ENCODE measurements around the gene STXBP5.

DNA sequence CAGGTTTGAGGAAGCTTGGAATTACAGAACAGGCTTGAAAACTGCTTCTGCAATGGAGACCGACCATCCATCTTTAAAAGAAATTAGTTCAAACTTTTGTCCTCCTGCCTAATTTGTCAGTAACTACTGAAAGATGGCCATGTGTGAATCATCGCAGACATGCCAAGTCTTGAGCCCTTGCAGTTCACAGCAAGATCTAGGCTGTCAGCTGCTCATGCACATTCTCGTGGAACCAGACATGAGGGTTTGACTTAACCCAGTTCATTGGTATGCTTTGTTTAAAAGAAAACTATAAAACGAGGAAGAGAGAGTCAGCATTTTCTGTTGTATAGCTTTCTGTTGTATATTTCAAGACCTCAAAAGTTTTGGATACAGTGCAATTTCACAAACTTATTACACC lies 230.3 kb downstream of the STXBP5 start:
- TF ChIP-seq, protein P1, sequence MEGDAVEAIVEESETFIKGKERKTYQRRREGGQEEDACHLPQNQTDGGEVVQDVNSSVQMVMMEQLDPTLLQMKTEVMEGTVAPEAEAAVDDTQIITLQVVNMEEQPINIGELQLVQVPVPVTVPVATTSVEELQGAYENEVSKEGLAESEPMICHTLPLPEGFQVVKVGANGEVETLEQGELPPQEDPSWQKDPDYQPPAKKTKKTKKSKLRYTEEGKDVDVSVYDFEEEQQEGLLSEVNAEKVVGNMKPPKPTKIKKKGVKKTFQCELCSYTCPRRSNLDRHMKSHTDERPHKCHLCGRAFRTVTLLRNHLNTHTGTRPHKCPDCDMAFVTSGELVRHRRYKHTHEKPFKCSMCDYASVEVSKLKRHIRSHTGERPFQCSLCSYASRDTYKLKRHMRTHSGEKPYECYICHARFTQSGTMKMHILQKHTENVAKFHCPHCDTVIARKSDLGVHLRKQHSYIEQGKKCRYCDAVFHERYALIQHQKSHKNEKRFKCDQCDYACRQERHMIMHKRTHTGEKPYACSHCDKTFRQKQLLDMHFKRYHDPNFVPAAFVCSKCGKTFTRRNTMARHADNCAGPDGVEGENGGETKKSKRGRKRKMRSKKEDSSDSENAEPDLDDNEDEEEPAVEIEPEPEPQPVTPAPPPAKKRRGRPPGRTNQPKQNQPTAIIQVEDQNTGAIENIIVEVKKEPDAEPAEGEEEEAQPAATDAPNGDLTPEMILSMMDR (IDR thresholded peaks at IDR 0.05; ENCODE audit: low read depth, low read length) = no peak
- no peak for TF ChIP-seq POLR2A (IDR thresholded peaks at IDR 0.05; ENCODE audit: extremely low read depth, insufficient read length)
- no peak for TF ChIP-seq MYC (IDR thresholded peaks at IDR 0.05; ENCODE audit: low read depth, low read length)
- TF ChIP-seq, protein P2, sequence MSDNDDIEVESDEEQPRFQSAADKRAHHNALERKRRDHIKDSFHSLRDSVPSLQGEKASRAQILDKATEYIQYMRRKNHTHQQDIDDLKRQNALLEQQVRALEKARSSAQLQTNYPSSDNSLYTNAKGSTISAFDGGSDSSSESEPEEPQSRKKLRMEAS (IDR thresholded peaks at IDR 0.05; ENCODE audit: low read depth, low read length) = no peak
